HepG2 (cell line): ENCODE results near the gene AADAT. TPM values are rescaled to one million over a fixed set of nuclear protein-coding genes. Genes with fewer than 3 reads are reported as not detected.

ENCODE experiments used
- ATAC-seq: fragments of 200-7000 bp; cut with Tn5 transposase; 3 replicates; pipeline ENCODE4 v1.9.1; 2020; ENCODE audit warnings: mild to moderate bottlenecking, moderate library complexity
- BruUV-seq: library from RNA; stranded (reverse); fragments of 400-500 nt; replicated peaks from 2 replicates; lab custom pipeline; 2021; lab: Mats Ljungman, UMichigan
- CTCF ChIA-PET: fragments of 300-600 bp; formaldehyde crosslinking; extraction: SDS; loops from one replicate; lab custom pipeline; 2021; ENCODE audit warnings: low total read pairs, inconsistent platforms, low intra/inter-chr PET ratio; lab: Yijun Ruan, JAX
- POLR2A ChIA-PET: fragments of 350-600 bp; sonication (Branson Sonifier 250); formaldehyde crosslinking; loops from one replicate; lab custom pipeline; 2020; ENCODE audit warnings: antibody characterized with exemption, inconsistent platforms; lab: Yijun Ruan, JAX
- DNase-seq: peaks from one replicate; pipeline ENCODE4 v3.0.0-alpha.2; 2015; ENCODE audit warnings: low spot score
- FAIRE-seq: peaks from 3 replicates; lab custom pipeline; 2011; peaks lifted over from hg19 to GRCh38; lab: Jason Lieb, UNC
- H2AFZ ChIP-seq: one replicate; pipeline ENCODE4 v1.6.1; 2011; ENCODE audit warnings: low read length, inconsistent platforms
- H3K27ac ChIP-seq: fragments of 300-600 bp; 3 replicates; pipeline ENCODE4 v1.8.0; 2011; ENCODE audit warnings: mixed run types, mild to moderate bottlenecking, mixed read lengths, low read length, inconsistent platforms; ENCODE audit not compliant: insufficient read depth; ENCODE audit errors: extremely low read length
- H3K27me3 ChIP-seq, 2 experiments: fragments of 200-600 bp in 1 of 2; 2 replicates in 1 of 2; 3 replicates in 1 of 2; pipeline versions ENCODE4 v1.6.0 to v1.8.0; 2011; ENCODE audit warnings: low read length in 2 of 2, mild to moderate bottlenecking in 2 of 2, moderate library complexity in 2 of 2, inconsistent platforms in 1 of 2; ENCODE audit not compliant: insufficient read depth in 2 of 2, control insufficient read depth in 1 of 2
- H3K36me3 ChIP-seq, 2 experiments: fragments of 200-600 bp in 1 of 2; replicated peaks in 1 of 2; 2 replicates in 1 of 2; 3 replicates in 1 of 2; pipeline versions ENCODE4 v1.5.1 to v1.8.0; 2011; ENCODE audit warnings: low read length in 2 of 2, inconsistent platforms in 1 of 2; ENCODE audit not compliant: insufficient read depth in 2 of 2, control insufficient read depth in 1 of 2
- H3K4me1 ChIP-seq: 2 replicates; pipeline ENCODE4 v1.5.1; 2012; ENCODE audit warnings: low read length, inconsistent platforms; ENCODE audit not compliant: insufficient read depth
- H3K4me2 ChIP-seq: 2 replicates; pipeline ENCODE4 v1.6.0; 2011; ENCODE audit warnings: low read depth, low read length, inconsistent platforms
- H3K4me3 ChIP-seq, 3 experiments: fragments of 200-600 bp in 1 of 3; sonication (generic), shearing (Covaris generic) in 1 of 3; replicated peaks in 1 of 3; 2 replicates each; pipeline ENCODE4 v1.5.1; 2011 to 2016; ENCODE audit warnings: low read length in 3 of 3, inconsistent platforms in 2 of 3, low read depth in 2 of 3, mild to moderate bottlenecking in 2 of 3, control low read depth in 1 of 3, mixed read lengths in 1 of 3; ENCODE audit not compliant: insufficient read depth in 1 of 3
- H3K79me2 ChIP-seq: one replicate; pipeline ENCODE4 v1.6.1; 2011; ENCODE audit warnings: low read length, inconsistent platforms; ENCODE audit not compliant: insufficient read depth
- H3K9ac ChIP-seq: 2 replicates; pipeline ENCODE4 v1.6.0; 2011; ENCODE audit warnings: mild to moderate bottlenecking, low read depth, low read length, inconsistent platforms; ENCODE audit not compliant: insufficient read depth
- H3K9me3 ChIP-seq: 2 replicates; pipeline ENCODE4 v1.5.1; 2012; ENCODE audit warnings: mild to moderate bottlenecking, low read length
- H4K20me1 ChIP-seq: 2 replicates; pipeline ENCODE4 v1.6.0; 2011; ENCODE audit warnings: inconsistent platforms, mild to moderate bottlenecking, low read length, moderate library complexity; ENCODE audit not compliant: insufficient read depth
- ARHGAP35 ChIP-seq: sonication (generic); formaldehyde crosslinking; IDR thresholded peaks from 2 replicates; pipeline ENCODE4 v1.9.0; 2022; ENCODE audit warnings: mild to moderate bottlenecking, inconsistent platforms, moderate library complexity, missing genetic modification reagents, borderline replicate concordance
- BORCS8-MEF2B ChIP-seq: sonication (generic); formaldehyde crosslinking; IDR thresholded peaks from 2 replicates; pipeline ENCODE4 v1.8.0; 2022; ENCODE audit warnings: mild to moderate bottlenecking, missing genetic modification reagents
- GTF3A ChIP-seq: sonication (generic); formaldehyde crosslinking; conservative IDR thresholded peaks from 2 replicates; pipeline ENCODE4 v1.4.0; 2020; ENCODE audit warnings: mild to moderate bottlenecking, missing genetic modification reagents
- KDM3A ChIP-seq: IDR thresholded peaks from 2 replicates; pipeline ENCODE4 v1.6.1; 2018; ENCODE audit warnings: low read depth, missing compliant biosample characterization
- MED8 ChIP-seq: sonication (generic); formaldehyde crosslinking; IDR thresholded peaks from 2 replicates; pipeline ENCODE4 v1.8.1; 2023; ENCODE audit warnings: mild to moderate bottlenecking, missing genetic modification reagents; ENCODE audit not compliant: insufficient replicate concordance
- MTF1 ChIP-seq: sonication (generic); formaldehyde crosslinking; IDR thresholded peaks from 2 replicates; pipeline ENCODE4 v1.5.0; 2020; ENCODE audit warnings: missing genetic modification reagents
- ONECUT2 ChIP-seq: sonication (generic); formaldehyde crosslinking; IDR thresholded peaks from 2 replicates; pipeline ENCODE4 v1.4.0; 2020; ENCODE audit warnings: missing genetic modification reagents
- PCBP2 ChIP-seq: fragments of 200-400 bp; formaldehyde crosslinking; optimal IDR thresholded peaks from 2 replicates; pipeline ENCODE3; 2018; ENCODE audit warnings: low read length, low read depth; ENCODE audit not compliant: poor library complexity, severe bottlenecking
- PTBP1 ChIP-seq: fragments of 200-400 bp; formaldehyde crosslinking; IDR thresholded peaks from 2 replicates; pipeline ENCODE4 v1.6.1; 2018; ENCODE audit warnings: low read length, low read depth; ENCODE audit not compliant: poor library complexity, severe bottlenecking
- SOX6 ChIP-seq, 2 experiments: fragments of 450-650 bp in 1 of 2; sonication (generic) in 1 of 2; formaldehyde crosslinking in 1 of 2; IDR thresholded peaks; 2 replicates each; pipeline versions ENCODE4 v1.4.0 to v1.6.1; 2017 to 2020; ENCODE audit warnings: antibody characterized with exemption in 1 of 2, mild to moderate bottlenecking in 1 of 2, missing genetic modification reagents in 1 of 2
- TOE1 ChIP-seq: sonication (generic); formaldehyde crosslinking; IDR thresholded peaks from 2 replicates; pipeline ENCODE4 v1.4.0; 2020; ENCODE audit warnings: mild to moderate bottlenecking, missing genetic modification reagents
- ZNF274 ChIP-seq: sonication (generic); formaldehyde crosslinking; IDR thresholded peaks from 2 replicates; pipeline ENCODE4 v1.5.1; 2020; ENCODE audit warnings: mild to moderate bottlenecking, missing genetic modification reagents
- ZNF713 ChIP-seq: sonication (generic); formaldehyde crosslinking; IDR thresholded peaks from 2 replicates; pipeline ENCODE4 v1.4.0; 2020; ENCODE audit warnings: mild to moderate bottlenecking, missing genetic modification reagents
- ZNF768 ChIP-seq: sonication (generic); formaldehyde crosslinking; IDR thresholded peaks from 2 replicates; pipeline ENCODE4 v1.4.0; 2020; ENCODE audit warnings: missing genetic modification reagents
- WGBS: methylation state at CpG from one replicate; pipeline ENCODE4 v1.1.6; 2017; ENCODE audit warnings: low lambda C conversion rate; 5-methylcytosine and 5-hydroxymethylcytosine counted together
- in situ Hi-C: cut with HindIII; loops from 2 replicates; pipeline ENCODE4 v1.10.0; 2017; ENCODE audit warnings: low pct_unique_long_range_greater_than_20kb; ENCODE audit not compliant: extremely low pct_ligation_motif_present
- intact Hi-C: fragments of 100-400 bp; cut with micrococcal nuclease; formaldehyde crosslinking; loops from one replicate; pipeline ENCODE4 v1.10.0; 2022; ENCODE audit not compliant: unreplicated experiment
- polyA plus RNA-seq, 8 experiments: library from polyadenylated mRNA; depleted of rRNA in 3 of 8; stranded (reverse) in 7 of 8; unstranded in 1 of 8; fragments of >200 nt; fragmentation: Illumina TruSeq in 4 of 8; extraction: Trizol in 4 of 8; gene quantifications; 2 replicates each; pipeline versions ENCODE4 v1.2.1 to v1.2.3, GENCODE V29; 2011 to 2016; ENCODE audit warnings: low read depth in 4 of 8, missing spikeins in 1 of 8, mixed read lengths in 1 of 8; ENCODE audit not compliant: insufficient read depth in 1 of 8
- total RNA-seq, 5 experiments: library from RNA; depleted of rRNA; stranded (reverse); fragments of >200 nt; fragmentation: Illumina TruSeq; extraction: Trizol; gene quantifications; 2 replicates each; pipeline ENCODE4 v1.2.3, GENCODE V29; 2016; ENCODE audit warnings: low read depth in 1 of 5
- TF ChIP-seq, protein P1 (sequence below): sonication (generic); formaldehyde crosslinking; IDR thresholded peaks from 2 replicates; pipeline ENCODE4 v1.5.0; 2020; ENCODE audit warnings: mild to moderate bottlenecking, missing genetic modification reagents, moderate library complexity
- TF ChIP-seq, protein P2 (sequence below): sonication (generic); formaldehyde crosslinking; IDR thresholded peaks from 2 replicates; pipeline ENCODE4 v1.8.1; 2022; ENCODE audit warnings: mild to moderate bottlenecking, missing genetic modification reagents

AADAT gene
- total and polyA plus RNA-seq, 2 of the 13 experiments (the other 11 are each of a cell fraction or from before 2014, with no cell fraction given): 6.1 to 9.1 TPM

DNA sequence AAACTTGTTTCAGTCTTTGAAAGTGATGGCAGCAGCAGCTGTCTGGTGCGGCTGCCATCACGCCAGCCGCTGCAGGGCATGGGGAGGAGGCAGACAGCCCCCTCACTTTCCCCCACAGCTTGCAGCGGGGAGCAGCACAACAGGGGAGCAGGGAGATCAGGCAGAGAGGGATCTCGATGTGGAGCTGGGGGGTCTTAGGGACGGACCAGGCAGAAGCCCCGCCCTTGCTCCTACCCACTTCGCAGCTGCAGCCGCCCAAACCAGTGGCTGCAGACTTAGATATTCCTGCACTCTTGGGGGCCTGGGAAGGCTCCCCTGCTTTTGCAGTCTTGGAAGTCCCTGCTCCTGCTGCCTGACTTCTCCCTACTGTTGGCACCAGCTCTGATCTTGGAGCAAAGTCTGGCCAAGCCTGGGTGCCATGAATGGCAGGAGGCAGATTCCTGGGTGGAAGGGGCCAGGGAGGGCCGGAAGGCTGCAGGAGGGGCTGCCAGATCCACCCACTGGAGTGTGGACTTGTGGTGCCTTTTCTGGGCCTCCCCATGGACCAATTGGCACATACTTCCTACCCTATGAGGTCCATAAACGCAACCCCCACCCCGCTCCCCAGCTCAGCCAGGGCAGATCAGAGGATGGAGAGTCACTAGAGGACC is 49.6 kb downstream of the AADAT start:
- no peak overlapping the region for H3K27ac ChIP-seq
- H2AFZ ChIP-seq: no peak overlapping the region
- H3K4me1 ChIP-seq: no peaks in the 10 kb centered on the region
- DNase-seq (no peak), ATAC-seq (no peak), FAIRE-seq (no peak)
- H3K27me3 ChIP-seq: no peaks in the 10 kb centered on the region
- ChIA-PET POLR2A (no interaction called here), CTCF (no interaction called here)
- no peak overlapping the region for H3K4me2 ChIP-seq
- H3K9ac ChIP-seq: no peak overlapping the region
- BruUV-seq: no TSS peak
- no peak overlapping the region for H3K4me3 ChIP-seq
- intact Hi-C loops: no loop called here
- H3K9me3 ChIP-seq: no peaks in the 10 kb centered on the region
- no peaks in the 10 kb centered on the region for H3K79me2 ChIP-seq
- 50% methylated on average over 8 of the region's 12 CpGs for WGBS
- in situ Hi-C loops: loop anchor here (10.0 kb wide), 1 partner anchor 235 kb away; no protein-coding TSS in a partner anchor
- TF ChIP-seq KDM3A (CRISPR knock-in tag) (no peak), ZNF274 (CRISPR knock-in tag) (no peak), ZNF768 (CRISPR knock-in tag) (no peak), MTF1 (CRISPR knock-in tag) (no peak), ZNF713 (no peak), PCBP2 (no peak), PTBP1 (no peak), ONECUT2 (CRISPR knock-in tag) (no peak), BORCS8-MEF2B (no peak), ARHGAP35 (CRISPR knock-in tag) (no peak), GTF3A (CRISPR knock-in tag) (no peak), TOE1 (CRISPR knock-in tag) (no peak), SOX6 (IDR thresholded peaks at IDR 0.05) (no peak), SOX6 (CRISPR knock-in tag; IDR thresholded peaks at IDR 0.05) (no peak), MED8 (CRISPR knock-in tag) (no peak)
- TF ChIP-seq, protein P1, sequence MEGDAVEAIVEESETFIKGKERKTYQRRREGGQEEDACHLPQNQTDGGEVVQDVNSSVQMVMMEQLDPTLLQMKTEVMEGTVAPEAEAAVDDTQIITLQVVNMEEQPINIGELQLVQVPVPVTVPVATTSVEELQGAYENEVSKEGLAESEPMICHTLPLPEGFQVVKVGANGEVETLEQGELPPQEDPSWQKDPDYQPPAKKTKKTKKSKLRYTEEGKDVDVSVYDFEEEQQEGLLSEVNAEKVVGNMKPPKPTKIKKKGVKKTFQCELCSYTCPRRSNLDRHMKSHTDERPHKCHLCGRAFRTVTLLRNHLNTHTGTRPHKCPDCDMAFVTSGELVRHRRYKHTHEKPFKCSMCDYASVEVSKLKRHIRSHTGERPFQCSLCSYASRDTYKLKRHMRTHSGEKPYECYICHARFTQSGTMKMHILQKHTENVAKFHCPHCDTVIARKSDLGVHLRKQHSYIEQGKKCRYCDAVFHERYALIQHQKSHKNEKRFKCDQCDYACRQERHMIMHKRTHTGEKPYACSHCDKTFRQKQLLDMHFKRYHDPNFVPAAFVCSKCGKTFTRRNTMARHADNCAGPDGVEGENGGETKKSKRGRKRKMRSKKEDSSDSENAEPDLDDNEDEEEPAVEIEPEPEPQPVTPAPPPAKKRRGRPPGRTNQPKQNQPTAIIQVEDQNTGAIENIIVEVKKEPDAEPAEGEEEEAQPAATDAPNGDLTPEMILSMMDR (CRISPR knock-in tag): no peak
- TF ChIP-seq, protein P2, sequence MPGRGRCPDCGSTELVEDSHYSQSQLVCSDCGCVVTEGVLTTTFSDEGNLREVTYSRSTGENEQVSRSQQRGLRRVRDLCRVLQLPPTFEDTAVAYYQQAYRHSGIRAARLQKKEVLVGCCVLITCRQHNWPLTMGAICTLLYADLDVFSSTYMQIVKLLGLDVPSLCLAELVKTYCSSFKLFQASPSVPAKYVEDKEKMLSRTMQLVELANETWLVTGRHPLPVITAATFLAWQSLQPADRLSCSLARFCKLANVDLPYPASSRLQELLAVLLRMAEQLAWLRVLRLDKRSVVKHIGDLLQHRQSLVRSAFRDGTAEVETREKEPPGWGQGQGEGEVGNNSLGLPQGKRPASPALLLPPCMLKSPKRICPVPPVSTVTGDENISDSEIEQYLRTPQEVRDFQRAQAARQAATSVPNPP (CRISPR knock-in tag): no peak
- no peaks in the 10 kb centered on the region for H4K20me1 ChIP-seq
- H3K36me3 ChIP-seq: no peaks in the 10 kb centered on the region
